PC-9 (cell line): ENCODE measurements around the gene PLEKHA5.

Experiments
- EZH2 ChIP-seq: fragments of 200-600 bp; sonication (generic); IDR thresholded peaks from 2 replicates; pipeline ENCODE4 v1.8.0; 2017; ENCODE audit warnings: antibody characterized with exemption, low read depth
- TF ChIP-seq, protein P1 (sequence below): fragments of 200-600 bp; sonication (generic); conservative IDR thresholded peaks from 2 replicates; pipeline ENCODE4 v1.6.1; 2017; ENCODE audit warnings: mixed run types, antibody characterized with exemption, mild to moderate bottlenecking, moderate library complexity

DNA sequence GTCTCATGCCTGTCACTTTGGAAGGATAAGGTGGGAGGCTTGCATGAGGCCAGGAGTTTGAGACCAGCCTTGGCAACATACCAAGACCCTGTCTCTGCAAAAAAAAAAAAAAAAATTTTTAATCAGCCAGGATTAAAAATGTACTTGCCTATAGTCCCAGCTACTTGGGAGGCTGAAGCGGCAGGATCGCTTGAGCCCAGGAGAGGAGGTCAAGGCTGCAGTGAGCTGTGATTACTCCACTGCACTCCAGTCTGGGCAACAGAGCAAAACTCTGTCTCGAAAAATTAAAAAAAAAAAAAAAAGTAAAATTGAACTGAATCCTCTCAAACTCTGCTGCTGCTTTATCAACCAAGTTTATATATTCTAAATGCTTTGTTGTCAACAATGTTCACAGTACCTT is 181.6 kb downstream of the PLEKHA5 start:
- TF ChIP-seq, protein P1, sequence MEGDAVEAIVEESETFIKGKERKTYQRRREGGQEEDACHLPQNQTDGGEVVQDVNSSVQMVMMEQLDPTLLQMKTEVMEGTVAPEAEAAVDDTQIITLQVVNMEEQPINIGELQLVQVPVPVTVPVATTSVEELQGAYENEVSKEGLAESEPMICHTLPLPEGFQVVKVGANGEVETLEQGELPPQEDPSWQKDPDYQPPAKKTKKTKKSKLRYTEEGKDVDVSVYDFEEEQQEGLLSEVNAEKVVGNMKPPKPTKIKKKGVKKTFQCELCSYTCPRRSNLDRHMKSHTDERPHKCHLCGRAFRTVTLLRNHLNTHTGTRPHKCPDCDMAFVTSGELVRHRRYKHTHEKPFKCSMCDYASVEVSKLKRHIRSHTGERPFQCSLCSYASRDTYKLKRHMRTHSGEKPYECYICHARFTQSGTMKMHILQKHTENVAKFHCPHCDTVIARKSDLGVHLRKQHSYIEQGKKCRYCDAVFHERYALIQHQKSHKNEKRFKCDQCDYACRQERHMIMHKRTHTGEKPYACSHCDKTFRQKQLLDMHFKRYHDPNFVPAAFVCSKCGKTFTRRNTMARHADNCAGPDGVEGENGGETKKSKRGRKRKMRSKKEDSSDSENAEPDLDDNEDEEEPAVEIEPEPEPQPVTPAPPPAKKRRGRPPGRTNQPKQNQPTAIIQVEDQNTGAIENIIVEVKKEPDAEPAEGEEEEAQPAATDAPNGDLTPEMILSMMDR, result no peak
- TF ChIP-seq EZH2, result no peak
